Measurements from ENCODE around the gene NSMCE1. TPM values are rescaled to one million over a fixed set of nuclear protein-coding genes. Genes with fewer than 3 reads are reported as not detected.

The NSMCE1 gene
- total RNA-seq, 4 donors from 2014 or later = 36.4 to 42.0 (median 40.6) TPM

GRCh38 chr16:27228621-27229501, 39.7 kb downstream of the NSMCE1 start:
- TF ChIP-seq, protein P1, sequence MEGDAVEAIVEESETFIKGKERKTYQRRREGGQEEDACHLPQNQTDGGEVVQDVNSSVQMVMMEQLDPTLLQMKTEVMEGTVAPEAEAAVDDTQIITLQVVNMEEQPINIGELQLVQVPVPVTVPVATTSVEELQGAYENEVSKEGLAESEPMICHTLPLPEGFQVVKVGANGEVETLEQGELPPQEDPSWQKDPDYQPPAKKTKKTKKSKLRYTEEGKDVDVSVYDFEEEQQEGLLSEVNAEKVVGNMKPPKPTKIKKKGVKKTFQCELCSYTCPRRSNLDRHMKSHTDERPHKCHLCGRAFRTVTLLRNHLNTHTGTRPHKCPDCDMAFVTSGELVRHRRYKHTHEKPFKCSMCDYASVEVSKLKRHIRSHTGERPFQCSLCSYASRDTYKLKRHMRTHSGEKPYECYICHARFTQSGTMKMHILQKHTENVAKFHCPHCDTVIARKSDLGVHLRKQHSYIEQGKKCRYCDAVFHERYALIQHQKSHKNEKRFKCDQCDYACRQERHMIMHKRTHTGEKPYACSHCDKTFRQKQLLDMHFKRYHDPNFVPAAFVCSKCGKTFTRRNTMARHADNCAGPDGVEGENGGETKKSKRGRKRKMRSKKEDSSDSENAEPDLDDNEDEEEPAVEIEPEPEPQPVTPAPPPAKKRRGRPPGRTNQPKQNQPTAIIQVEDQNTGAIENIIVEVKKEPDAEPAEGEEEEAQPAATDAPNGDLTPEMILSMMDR (IDR thresholded peaks at IDR 0.05; ENCODE audit: low read depth) = no peak

DNA sequence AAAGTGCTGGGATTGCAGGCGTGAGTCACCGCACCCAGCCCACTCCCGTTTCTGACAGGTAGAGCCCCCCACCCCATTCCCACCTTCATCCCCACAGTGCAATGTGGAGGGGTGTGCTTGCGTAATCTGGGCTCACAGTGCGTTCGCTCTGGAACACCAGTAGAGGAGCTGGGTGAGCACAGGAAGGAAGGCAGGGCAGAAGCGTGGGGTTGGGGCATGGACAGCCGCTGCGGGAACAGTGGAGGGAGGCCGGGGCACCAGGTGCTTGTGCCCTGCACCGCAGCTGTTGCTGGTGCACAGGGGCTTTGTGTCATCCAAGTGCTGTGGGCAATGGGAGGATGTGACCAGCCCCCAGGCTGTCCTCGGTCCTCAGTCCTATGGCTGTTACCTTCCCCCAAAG, 40.5 kb downstream of the NSMCE1 start:
- TF ChIP-seq, protein P1 (IDR thresholded peaks at IDR 0.05; ENCODE audit: low read depth) = no peak

DNA sequence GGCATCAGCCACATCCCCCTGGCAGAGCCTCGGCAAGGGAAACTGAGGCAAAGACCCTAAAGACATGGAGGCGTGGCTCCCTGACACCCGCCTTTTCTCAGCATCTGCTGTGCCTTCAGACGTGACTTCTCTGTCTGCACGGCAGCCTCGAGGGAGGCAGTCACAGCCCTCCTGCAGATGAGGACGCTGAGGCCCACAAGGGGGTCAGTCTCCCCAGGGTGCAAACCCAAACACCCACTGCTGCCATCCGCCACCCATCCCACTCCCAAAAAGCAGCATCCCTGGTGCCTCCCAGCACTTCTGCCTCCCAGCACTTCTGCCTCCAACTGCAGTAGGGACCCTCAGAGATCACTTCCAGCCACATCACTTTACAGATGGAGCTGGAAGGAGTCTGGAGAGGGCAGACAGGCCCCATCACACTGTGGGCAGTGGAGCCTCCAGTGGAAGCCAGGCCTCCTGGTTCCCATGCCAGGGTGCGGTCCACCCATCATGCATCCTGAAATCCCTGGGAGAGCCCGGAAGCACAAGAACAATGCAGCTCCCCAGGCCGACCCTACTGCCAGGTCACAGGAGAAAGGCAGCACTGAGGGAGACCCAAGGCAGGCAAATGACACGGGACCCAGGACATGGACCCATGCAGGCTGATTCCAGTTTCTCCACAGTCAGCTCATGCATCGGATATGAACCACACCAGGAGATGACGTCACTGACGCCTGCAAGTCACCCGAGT, 41.4 kb downstream of the NSMCE1 start:
- TF ChIP-seq, protein P1 (IDR thresholded peaks at IDR 0.05; ENCODE audit: low read depth) = no peak

GRCh38 chr16:27226476-27226875, 42.1 kb downstream of the NSMCE1 start:
- TF ChIP-seq, protein P1 (IDR thresholded peaks at IDR 0.05; ENCODE audit: low read depth) = no peak

GRCh38 chr16:27225536-27226360, 42.8 kb downstream of the NSMCE1 start:
- TF ChIP-seq, protein P1 (IDR thresholded peaks at IDR 0.05; ENCODE audit: low read depth) = no peak

DNA sequence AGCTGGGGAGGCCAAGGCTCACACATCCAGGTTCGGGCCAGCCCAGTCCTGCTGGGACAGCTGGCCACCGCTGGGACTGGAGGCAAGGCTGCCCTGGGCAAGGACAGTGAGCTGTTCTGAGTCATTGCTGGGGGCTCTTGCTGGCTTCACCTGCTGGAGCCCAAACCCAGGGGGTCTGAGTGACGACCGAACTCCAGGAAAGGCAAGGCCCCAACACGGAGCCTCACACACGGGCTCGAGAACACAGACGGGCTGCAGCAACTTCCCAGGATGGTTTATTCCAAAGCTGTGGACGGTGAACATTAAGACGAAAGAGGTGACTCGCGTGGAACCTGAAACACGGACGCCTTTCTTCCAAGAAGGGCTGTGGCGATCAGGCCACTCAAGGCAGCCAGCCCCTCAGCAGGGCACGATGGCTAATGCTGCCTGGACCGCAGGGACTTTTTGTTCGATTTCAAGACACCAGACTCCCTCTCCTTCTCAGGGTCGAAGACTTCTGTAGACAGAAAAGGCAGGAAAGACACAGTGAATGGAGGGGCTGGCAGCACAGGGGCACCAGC, 43.8 kb downstream of the NSMCE1 start:
- TF ChIP-seq, protein P1 (IDR thresholded peaks at IDR 0.05; ENCODE audit: low read depth) = no peak
